Gastrocnemius medialis (tissue), 4 donors: ENCODE results near the gene CDH4.

Source experiments
- CTCF ChIP-seq, 5 experiments: fragments of 450-650 bp in 3 of 5; fragments of 200-600 bp in 2 of 5; sonication (generic) in 2 of 5; IDR thresholded peaks in 4 of 5; conservative IDR thresholded peaks in 1 of 5; 1 replicate in 4 of 5; 2 replicates in 1 of 5; pipeline ENCODE4 v1.5.1; 2016 to 2019; ENCODE audit warnings: antibody characterized with exemption in 5 of 5, mild to moderate bottlenecking in 3 of 5, moderate library complexity in 3 of 5
- POLR2A ChIP-seq, 2 donors: fragments of 450-650 bp; IDR thresholded peaks; one replicate each; pipeline ENCODE4 v1.6.1; 2017; ENCODE audit warnings: antibody characterized with exemption in 2 of 2, mild to moderate bottlenecking in 2 of 2, moderate library complexity in 2 of 2

DNA sequence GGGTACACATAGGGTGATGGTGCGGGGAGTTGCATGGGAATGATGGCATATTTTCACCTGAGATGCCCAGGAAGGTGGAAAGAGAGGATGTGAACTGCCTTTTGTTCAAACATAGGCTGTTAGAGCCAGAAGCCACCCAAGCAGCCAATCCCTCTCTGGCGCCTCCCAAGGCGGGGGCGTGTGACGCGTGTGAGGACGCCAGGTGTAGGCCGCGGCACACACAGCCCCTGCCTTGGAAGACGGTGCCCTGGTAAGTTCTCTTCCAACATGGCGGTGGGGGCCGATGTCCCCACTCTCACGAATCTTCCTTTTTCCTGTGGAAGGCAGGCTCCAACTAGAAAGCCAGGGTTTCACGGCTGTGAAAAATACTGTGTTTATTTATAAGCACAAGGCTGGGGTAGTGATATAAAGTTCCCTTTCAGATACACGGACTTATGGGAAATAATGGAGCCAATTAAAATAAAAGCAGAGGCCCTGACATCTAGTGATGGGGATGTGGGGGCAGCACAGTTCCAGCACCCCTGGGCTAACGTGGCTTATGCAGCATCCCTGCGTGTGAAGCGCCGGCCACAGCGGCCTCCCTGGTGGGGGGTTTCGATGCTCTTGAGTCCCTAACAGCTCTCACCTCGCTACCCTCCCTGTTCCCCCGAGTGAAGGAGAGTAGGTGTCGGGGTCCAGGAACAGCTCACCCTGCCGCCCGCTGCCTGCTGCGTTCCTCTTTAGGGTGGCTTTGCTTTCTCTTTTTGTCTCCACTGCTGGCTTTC lies 28.3 kb downstream of the CDH4 start:
- TF ChIP-seq POLR2A (IDR thresholded peaks at IDR 0.05) (no peak), CTCF (IDR thresholded peaks at IDR 0.05 in 4 of 5, conservative IDR thresholded peaks at IDR 0.05 in 1 of 5) (no peak)
